Measurements from ENCODE around the gene UHRF1. TPM values are rescaled to one million over a fixed set of nuclear protein-coding genes. Genes with fewer than 3 reads are reported as not detected.

UHRF1 gene
- total and polyA plus RNA-seq, 2 of the 13 experiments (the other 11 are each of a cell fraction or from before 2014, with no cell fraction given): 6.8 to 78.4 TPM

GRCh38 chr19:4867534-4868285 is 41.6 kb upstream of the UHRF1 start, which contains the start of gene PLIN3 (continued):
- TF ChIP-seq PRDM15 (CRISPR knock-in tag; IDR thresholded peaks at IDR 0.05) (no peak), ARID5B (CRISPR knock-in tag; IDR thresholded peaks at IDR 0.05) (peak; percentile 22; the same call in 1 of the 2 replicates), NFKB2 (CRISPR knock-in tag; IDR thresholded peaks at IDR 0.05; ENCODE audit: borderline replicate concordance) (no peak; the same call in 1 of the 2 replicates), POGK (CRISPR knock-in tag; conservative IDR thresholded peaks at IDR 0.05) (peak; percentile 53; the same call in 1 of the 2 replicates), KLF9 (CRISPR knock-in tag; IDR thresholded peaks at IDR 0.05; ENCODE audit: low read depth) (no peak), AHDC1 (CRISPR knock-in tag; IDR thresholded peaks at IDR 0.05; ENCODE audit: borderline replicate concordance) (no peak), ZNF275 (CRISPR knock-in tag; IDR thresholded peaks at IDR 0.05; ENCODE audit: borderline replicate concordance) (peak; percentile 67; the same call in 1 of the 2 replicates), ZNF180 (CRISPR knock-in tag; IDR thresholded peaks at IDR 0.05; ENCODE audit: borderline replicate concordance, low read depth) (no peak), ZBTB42 (CRISPR knock-in tag; IDR thresholded peaks at IDR 0.05) (no peak)
